ENCODE data around the gene SORCS2.

SORCS2 gene

DNA sequence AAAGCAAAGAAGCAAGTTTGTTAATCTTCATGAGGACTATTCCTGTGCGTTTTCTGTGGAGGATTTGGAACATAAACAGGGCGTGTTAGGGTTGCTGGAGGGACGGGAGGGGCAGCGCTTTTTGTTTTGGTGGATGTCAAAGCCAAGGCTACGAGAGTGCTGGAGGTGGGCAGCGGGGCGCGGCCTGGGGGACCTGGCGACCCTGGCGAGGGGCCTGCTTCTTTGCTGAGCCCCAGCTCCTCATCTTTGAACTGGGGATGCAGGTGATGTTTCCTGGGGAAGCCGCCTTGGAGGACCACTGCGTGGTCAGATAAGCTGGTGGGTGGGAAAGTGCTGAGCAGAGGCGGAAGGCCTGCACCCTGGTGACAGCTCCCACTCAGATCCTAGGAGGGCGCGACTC, 55.2 kb downstream of the SORCS2 start:
- no peak for DNase-seq (ENCODE audit: low spot score)

DNA sequence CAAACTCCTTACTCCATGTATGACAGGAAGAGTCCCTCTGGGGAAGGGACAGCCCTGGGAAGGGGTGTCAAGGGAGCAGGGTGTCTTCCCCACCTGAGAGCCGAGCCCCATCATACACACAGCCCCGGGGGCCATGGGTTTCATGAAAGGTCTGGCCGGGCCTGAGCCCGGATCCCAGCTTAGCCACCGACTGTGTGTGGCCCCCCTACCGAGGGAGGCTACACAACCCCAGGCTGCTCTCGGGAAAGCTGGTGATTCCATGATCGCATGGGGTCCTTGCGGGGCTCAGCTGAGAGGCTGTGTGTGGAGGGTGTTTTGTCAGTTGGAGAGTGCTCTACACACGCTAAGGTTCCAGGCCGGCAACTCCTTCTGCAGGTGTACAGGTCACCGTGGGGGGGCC, 55.6 kb downstream of the SORCS2 start:
- no peak for DNase-seq (ENCODE audit: low spot score)

- no peak for DNase-seq (ENCODE audit: low spot score)
Observed at GRCh38 chr4:7248857-7249256, 56.5 kb downstream of the SORCS2 start.

- no peak for DNase-seq (ENCODE audit: low spot score)
Observed at GRCh38 chr4:7251321-7251720, 59.0 kb downstream of the SORCS2 start.

- no peak for DNase-seq (ENCODE audit: low spot score)
Observed at GRCh38 chr4:7252051-7252450, 59.7 kb downstream of the SORCS2 start.

- DNase-seq (ENCODE audit: low spot score) = no peak
Observed at GRCh38 chr4:7252510-7253340, 60.4 kb downstream of the SORCS2 start.

GRCh38 chr4:7253341-7253700, 61.0 kb downstream of the SORCS2 start:
- DNase-seq (ENCODE audit: low spot score) = no peak

DNA sequence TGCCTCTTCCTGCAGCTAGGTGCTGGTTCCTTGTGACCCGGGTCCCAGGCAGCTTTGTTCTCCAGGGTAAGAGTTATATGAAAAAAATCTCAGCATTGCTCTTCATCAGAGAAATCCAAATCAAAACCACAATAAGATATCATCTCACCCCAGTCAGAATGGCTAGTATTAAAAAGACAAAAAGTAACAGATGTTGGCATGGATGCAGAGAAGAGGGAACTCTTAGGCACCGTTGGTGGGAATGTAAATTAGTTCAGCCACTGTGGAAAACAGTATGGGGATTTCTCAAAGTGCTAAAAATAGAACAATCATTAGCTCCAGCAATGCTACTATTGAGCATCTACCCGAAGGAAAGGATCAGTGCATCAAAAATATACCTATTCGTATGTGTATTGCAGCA, 61.5 kb downstream of the SORCS2 start:
- DNase-seq (ENCODE audit: low spot score) = no peak

- DNase-seq (ENCODE audit: low spot score) = no peak
Observed at GRCh38 chr4:7254736-7255487, 62.6 kb downstream of the SORCS2 start.

GRCh38 chr4:7255488-7255881, 63.1 kb downstream of the SORCS2 start:
- no peak for DNase-seq (ENCODE audit: low spot score)

GRCh38 chr4:7255996-7256395, 63.7 kb downstream of the SORCS2 start:
- no peak for DNase-seq (ENCODE audit: low spot score)

GRCh38 chr4:7256984-7257810, 64.9 kb downstream of the SORCS2 start:
- no peak for DNase-seq (ENCODE audit: low spot score)

DNA sequence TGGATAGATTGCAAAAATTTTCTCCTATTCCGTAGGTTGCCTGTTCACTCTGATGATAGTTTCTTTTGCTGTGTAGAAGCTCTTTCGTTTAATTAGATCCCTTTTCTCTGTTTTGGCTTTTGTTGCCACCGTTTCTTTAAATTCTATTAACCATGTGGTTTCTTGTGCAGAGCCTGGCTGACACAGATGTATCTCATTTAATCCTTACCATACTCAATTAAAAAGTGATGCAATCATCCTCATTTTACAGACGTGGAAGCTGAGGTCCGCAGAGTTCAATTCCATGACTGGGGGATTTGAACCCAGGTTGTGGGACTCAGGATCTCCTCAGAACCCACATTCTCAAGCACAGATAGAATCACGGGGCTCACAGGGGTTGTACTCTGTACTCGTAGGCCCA, 66.7 kb downstream of the SORCS2 start:
- DNase-seq (ENCODE audit: low spot score) = no peak

GRCh38 chr4:7260569-7260968, 68.2 kb downstream of the SORCS2 start:
- DNase-seq (ENCODE audit: low spot score) = no peak

DNA sequence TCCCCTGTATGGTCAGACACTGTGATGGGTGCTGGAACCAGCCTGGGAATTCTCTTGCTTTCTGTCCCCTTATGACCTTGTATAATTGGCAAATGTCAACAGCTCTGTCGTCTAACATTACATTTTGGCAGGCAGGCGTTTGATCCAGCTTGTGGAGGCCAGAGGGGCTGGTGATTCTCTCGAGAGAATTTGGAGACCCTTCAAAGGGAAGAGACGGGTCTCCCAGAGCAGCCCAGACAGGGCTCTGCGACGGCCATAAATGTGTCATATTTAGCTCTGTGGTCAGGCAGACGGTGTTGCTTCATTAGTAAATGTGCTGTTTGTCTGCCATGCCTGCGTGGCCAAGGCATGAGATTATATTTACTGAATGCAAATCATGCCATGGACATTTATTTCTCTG, 68.7 kb downstream of the SORCS2 start:
- no peak for DNase-seq (ENCODE audit: low spot score)

DNA sequence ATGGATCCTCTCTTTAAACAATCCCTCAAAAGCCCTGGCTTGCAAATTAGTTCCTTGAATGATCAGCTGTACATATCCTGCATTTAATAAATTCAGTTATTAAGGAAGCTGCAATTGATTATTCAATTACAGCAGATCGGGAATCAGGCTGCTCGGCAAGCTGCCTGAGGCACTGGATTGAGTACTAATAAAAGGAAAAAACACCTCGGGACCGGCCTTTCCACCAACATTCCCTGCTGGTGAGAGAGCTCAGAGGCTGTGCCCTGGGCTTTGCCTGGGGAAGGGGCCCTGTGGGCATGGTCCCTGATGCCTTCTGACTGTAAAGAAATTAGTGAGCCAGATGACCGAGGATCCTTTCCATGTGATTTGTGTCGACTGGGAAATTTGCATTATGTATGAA, 69.2 kb downstream of the SORCS2 start:
- DNase-seq (ENCODE audit: low spot score) = no peak

DNA sequence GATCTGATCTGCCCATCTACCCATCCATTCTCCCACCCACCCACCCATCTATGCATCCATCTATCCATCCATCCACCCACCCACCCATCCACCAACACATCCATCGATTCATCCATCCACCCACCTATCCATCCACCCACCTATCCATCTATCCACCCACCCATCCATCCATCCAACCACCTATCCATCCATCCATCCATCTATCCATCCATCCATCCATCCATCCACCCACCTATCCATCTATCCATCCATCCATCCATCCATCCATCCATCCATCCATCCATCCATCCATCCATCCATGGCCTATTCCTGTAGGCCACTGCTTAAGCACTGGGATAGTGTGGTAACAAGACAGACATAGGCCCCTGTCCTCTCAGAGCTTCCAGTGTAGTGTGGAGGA, 69.8 kb downstream of the SORCS2 start:
- DNase-seq (ENCODE audit: low spot score) = no peak

GRCh38 chr4:7263166-7263565, 70.8 kb downstream of the SORCS2 start:
- DNase-seq (ENCODE audit: low spot score) = no peak

- no peak for DNase-seq (ENCODE audit: low spot score)
Observed at GRCh38 chr4:7264694-7265093, 72.4 kb downstream of the SORCS2 start.

DNA sequence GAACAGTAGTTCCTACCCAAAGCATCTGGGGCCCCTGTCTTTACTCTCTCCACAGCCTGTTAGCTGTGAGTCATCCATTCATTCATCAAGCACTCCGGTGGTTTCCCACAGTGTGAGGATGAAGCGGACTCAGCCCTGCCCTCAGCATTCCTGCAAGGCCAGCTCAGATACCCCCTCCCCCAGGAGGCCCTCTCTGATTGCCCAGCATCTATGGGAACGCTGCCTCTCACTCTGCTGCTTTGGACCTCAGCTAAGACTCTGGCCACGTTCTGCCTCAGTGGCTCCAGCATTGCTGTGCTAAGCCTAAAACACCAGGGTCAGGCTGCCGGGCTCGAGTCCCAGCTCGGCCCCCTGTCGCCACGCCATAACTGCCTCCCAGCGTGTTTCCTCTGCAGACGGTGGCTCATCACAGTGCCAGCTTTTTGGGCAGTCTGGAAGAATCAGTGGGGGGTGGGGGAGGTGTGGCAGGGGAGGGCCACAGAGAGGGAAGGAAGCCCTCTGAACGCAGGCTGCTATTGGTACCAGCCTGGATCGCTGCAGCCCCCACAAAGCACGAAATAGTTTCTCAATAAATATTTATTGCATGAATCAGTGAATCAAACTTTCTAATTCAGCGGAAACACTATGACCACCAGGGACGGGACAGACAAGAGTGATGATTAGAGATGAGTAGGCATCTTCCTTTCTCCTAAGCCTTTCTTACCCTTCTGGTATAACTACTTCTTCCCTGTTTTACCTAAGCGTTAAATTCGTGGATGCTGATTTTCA, 74.4 kb downstream of the SORCS2 start:
- no peak for DNase-seq (ENCODE audit: low spot score)

- DNase-seq (ENCODE audit: low spot score) = no peak
Observed at GRCh38 chr4:7267829-7268228, 75.5 kb downstream of the SORCS2 start.

DNA sequence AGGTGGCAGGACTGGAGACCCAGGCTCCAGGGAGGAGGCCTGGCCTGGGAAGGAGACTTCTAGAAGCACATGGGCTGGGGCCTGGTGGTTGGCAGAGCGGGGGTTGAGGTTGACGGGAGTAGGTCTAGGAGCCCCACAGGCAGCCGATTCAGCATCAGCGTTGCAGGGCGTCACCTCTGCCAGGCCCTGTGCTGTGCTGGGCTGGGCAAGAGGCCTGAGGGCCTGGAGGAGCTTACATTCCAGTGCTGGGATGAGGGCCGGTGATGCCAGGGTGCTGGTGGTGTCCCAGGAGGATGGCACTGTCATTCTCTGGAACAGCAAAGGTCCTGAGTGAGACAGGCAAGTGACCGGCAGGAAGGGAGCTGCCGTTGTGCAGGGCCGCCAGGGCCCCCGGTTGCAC, 76.6 kb downstream of the SORCS2 start:
- DNase-seq (ENCODE audit: low spot score) = no peak

Data from kidney capillary endothelial cell (primary cell).